Measurements from ENCODE around the gene ZSCAN2.

DNA sequence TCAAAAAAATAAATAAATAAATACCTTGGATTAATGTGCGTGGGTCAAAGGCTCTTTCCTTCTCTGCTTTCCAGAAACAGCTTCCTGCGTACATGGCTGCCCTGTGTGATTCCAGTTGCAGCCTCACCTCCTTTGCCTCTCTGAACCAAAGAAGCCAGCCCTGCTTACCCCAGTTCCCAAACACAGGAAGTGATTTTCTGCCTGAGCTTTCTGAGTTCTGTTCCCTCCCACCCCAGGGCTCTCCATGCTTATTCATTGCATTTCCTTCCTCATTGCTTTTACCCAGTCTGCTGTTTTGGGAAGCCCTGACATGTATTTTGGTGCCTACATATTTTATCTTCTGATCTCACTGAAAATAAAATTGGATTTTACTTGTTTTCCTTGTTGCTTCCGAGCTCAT, 15.4 kb downstream of the ZSCAN2 start:
- no peak for TF ChIP-seq POLR2AphosphoS5 (IDR thresholded peaks at IDR 0.05)
- TF ChIP-seq, protein P1, sequence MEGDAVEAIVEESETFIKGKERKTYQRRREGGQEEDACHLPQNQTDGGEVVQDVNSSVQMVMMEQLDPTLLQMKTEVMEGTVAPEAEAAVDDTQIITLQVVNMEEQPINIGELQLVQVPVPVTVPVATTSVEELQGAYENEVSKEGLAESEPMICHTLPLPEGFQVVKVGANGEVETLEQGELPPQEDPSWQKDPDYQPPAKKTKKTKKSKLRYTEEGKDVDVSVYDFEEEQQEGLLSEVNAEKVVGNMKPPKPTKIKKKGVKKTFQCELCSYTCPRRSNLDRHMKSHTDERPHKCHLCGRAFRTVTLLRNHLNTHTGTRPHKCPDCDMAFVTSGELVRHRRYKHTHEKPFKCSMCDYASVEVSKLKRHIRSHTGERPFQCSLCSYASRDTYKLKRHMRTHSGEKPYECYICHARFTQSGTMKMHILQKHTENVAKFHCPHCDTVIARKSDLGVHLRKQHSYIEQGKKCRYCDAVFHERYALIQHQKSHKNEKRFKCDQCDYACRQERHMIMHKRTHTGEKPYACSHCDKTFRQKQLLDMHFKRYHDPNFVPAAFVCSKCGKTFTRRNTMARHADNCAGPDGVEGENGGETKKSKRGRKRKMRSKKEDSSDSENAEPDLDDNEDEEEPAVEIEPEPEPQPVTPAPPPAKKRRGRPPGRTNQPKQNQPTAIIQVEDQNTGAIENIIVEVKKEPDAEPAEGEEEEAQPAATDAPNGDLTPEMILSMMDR (IDR thresholded peaks at IDR 0.05) = no peak
- no peak for TF ChIP-seq POLR2A (IDR thresholded peaks at IDR 0.05)
